Testis (tissue), 2 donors: ENCODE results near the gene RAD23B.

ENCODE experiments used
- CTCF ChIP-seq, 3 experiments: fragments of 450-650 bp in 2 of 3; fragments of 200-600 bp in 1 of 3; sonication (generic) in 1 of 3; IDR thresholded peaks; one replicate each; pipeline ENCODE4 v1.5.1; 2016 to 2019; ENCODE audit warnings: antibody characterized with exemption in 3 of 3, mild to moderate bottlenecking in 2 of 3, moderate library complexity in 1 of 3
- POLR2A ChIP-seq: fragments of 450-650 bp; IDR thresholded peaks from one replicate; pipeline ENCODE4 v1.6.1; 2017; ENCODE audit warnings: antibody characterized with exemption, mild to moderate bottlenecking, moderate library complexity

DNA sequence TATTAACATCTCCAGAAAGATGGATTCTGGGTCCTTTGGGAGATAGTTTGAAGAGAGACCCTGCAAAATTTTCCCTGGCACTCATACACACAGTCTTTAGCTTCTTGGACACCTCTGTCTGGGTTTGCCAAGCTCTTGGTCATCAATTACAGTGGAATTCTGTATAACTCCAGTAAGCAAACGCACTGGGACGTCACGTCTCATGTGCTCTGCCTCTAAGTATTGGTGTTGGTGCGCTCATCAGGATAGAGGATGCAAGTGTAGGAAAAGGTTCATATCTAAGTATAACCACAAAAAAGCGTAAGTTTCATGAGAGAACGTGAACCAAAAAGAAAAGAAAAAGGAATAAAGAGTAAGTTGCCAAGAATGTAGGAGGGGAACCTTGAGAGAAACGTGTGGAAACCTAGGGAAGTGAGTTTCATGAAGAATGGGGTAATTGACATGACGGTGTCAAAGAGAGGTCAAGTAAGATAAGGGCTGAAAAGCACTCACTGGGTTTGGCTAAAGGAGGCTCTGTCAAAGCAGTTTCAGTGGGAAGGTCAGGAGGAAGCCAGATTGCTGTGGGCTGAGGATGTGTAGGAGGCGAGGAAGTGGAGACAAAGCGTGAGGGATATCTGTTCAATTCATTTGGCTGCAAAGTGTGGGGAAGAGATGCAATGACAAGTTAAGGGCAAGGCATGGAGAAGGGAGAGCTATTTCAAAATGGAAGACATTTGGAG is 92.7 kb downstream of the RAD23B start:
- TF ChIP-seq CTCF (IDR thresholded peaks at IDR 0.05) = no peak
- no peak for TF ChIP-seq POLR2A
